ENCODE data around the gene LEAP2. TPM values are rescaled to one million over a fixed set of nuclear protein-coding genes. Genes with fewer than 3 reads are reported as not detected.

The LEAP2 gene, protein sequence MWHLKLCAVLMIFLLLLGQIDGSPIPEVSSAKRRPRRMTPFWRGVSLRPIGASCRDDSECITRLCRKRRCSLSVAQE
- total RNA-seq (1 to 10 TPM in 1 of 2 donors, under 1 TPM in 1; 0.79 to 1.8 TPM), polyA plus RNA-seq (ENCODE audit: insufficient read length in 2 of 2) (1 to 10 TPM; 3.2 to 3.5 TPM)
- long read RNA-seq, donor 1: 0 reads
- long read RNA-seq, donor 2: 0 reads
- long read RNA-seq, donor 3, partial matches to known transcripts: 0 of 1 reads
- long read RNA-seq, donor 3, other reads (novel, unspliced or antisense): 0 of 1 reads
- long read RNA-seq, donor 4, partial matches to known transcripts: 0 of 4 reads
- long read RNA-seq, donor 4, other reads (novel, unspliced or antisense): 0 of 4 reads

- peaks cover 16% of the 10 kb centered on the region for H3K36me3 ChIP-seq (ENCODE audit: control insufficient read depth, insufficient read depth, low read length)
Observed at GRCh38 chr5:132873119-132873929, at the start of gene LEAP2. Gene LEAP2, plus strand, starts transcription at chr5:132873668. Its CDS starts 27 bp downstream, at chr5:132873695.

DNA sequence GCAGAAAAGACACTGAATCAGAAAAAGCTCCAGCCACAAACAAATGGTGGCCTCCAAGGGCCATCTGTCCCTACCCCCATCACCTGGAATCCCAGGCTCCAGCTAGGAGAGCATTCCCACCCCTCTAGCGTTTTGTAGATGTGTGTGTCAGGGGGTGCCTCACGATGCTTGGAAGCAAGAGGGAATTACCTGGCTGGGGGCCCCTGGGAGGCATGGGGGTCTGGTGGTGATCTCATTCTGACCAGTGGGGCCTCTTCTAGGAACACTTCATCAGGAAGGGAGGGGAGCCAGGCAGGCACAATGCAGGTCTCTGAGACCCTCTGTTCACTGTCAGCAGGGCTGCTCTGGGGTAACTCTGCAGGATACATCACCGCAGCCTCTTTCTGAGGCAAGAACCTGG lies 49.0 kb upstream of the LEAP2 start:
- H3K4me1 ChIP-seq (ENCODE audit: control insufficient read depth, insufficient read depth, low read length): peaks cover 68% of the 10 kb centered on the region
- 97% methylated on average over 3 of the region's 3 CpGs for whole genome bisulfite sequencing (ENCODE audit: insufficient coverage)
- H3K27me3 ChIP-seq (ENCODE audit: control insufficient read depth, insufficient read depth, low read length): peaks cover 46% of the 10 kb centered on the region

More at GRCh38 chr5:132873119-132873929, at the start of gene LEAP2:
- Histone ChIP-seq H3K4me1 (ENCODE audit: control insufficient read depth, insufficient read depth, low read length) (peaks cover 4% of the 10 kb centered on the region), H3K4me3 (ENCODE audit: low read depth, low read length) (no peak within 1 kb of the TSS), H3K27me3 (ENCODE audit: control insufficient read depth, insufficient read depth, low read length) (no peaks in the 10 kb centered on the region), H3K9me3 (ENCODE audit: control insufficient read depth, insufficient read depth, low read length) (no peaks in the 10 kb centered on the region), H3K27ac (ENCODE audit: low read depth, low read length) (no peak within 1 kb of the TSS)
- no peak for DNase-seq (ENCODE audit: low read depth in 4 of 6, low spot score in 6 of 6)
- 84% methylated on average over 4 of the region's 6 CpGs for WGBS (ENCODE audit: insufficient coverage)

GRCh38 chr5:132825033-132825833 lies 48.2 kb upstream of the LEAP2 start:
- Histone ChIP-seq H3K4me3 (ENCODE audit: low read depth, low read length) (no peak overlapping the region), H3K36me3 (ENCODE audit: control insufficient read depth, insufficient read depth, low read length) (peaks cover 10% of the 10 kb centered on the region), H3K4me1 (ENCODE audit: control insufficient read depth, insufficient read depth, low read length) (peaks cover 65% of the 10 kb centered on the region), H3K27ac (ENCODE audit: low read depth, low read length) (no peak overlapping the region), H3K27me3 (ENCODE audit: control insufficient read depth, insufficient read depth, low read length) (peaks cover 52% of the 10 kb centered on the region), H3K9me3 (ENCODE audit: control insufficient read depth, insufficient read depth, low read length) (no peaks in the 10 kb centered on the region)
- WGBS (ENCODE audit: insufficient coverage): 26% methylated on average over 71 of the region's 71 CpGs
- peak in 1 of 6 donors; percentile 41 for DNase-seq (ENCODE audit: low read depth in 4 of 6, low spot score in 6 of 6)

More for the DNA sequence above, 49.0 kb upstream of the LEAP2 start:
- Histone ChIP-seq H3K4me3 (ENCODE audit: low read depth, low read length) (no peak overlapping the region), H3K27ac (ENCODE audit: low read depth, low read length) (no peak overlapping the region), H3K9me3 (ENCODE audit: control insufficient read depth, insufficient read depth, low read length) (no peaks in the 10 kb centered on the region), H3K36me3 (ENCODE audit: control insufficient read depth, insufficient read depth, low read length) (peaks cover 10% of the 10 kb centered on the region)
- no peak for DNase-seq (ENCODE audit: low read depth in 4 of 6, low spot score in 6 of 6)

DNA sequence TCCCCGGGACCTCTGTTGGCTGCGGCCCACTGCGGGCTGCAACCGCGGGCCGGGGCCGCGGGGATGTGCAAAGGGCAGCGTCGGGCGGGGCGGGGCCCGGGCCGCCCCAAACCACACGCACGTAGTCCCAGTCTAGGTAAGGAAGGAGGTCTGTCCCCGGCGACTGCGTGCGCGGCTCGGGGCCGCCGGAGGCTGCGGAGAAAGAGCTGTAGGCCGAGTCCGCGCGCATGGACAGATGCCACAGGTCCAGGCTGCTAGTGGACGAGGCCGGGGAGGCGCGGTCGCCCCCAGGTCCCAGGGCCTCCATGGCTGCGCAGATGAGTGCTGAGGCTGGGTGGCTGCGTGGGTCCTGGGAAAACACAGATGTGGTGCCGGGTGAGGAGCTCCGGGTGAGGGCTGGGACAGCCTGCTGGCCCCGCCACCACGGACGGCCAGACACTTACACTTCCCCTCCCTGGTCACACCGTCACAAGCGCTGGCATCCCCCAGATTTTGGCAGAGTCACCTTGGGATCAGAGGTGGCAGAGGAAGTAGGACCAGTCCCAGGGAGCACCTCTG lies 47.6 kb upstream of the LEAP2 start:
- WGBS (ENCODE audit: insufficient coverage): 13% methylated on average over 33 of the region's 43 CpGs

GRCh38 chr5:132826424-132827082 lies 46.9 kb upstream of the LEAP2 start:
- 72% methylated on average over 4 of the region's 6 CpGs for WGBS (ENCODE audit: insufficient coverage)
- Histone ChIP-seq H3K4me1 (ENCODE audit: control insufficient read depth, insufficient read depth, low read length) (peaks cover 62% of the 10 kb centered on the region), H3K36me3 (ENCODE audit: control insufficient read depth, insufficient read depth, low read length) (peaks cover 10% of the 10 kb centered on the region), H3K9me3 (ENCODE audit: control insufficient read depth, insufficient read depth, low read length) (no peaks in the 10 kb centered on the region), H3K27me3 (ENCODE audit: control insufficient read depth, insufficient read depth, low read length) (peaks cover 62% of the 10 kb centered on the region), H3K27ac (ENCODE audit: low read depth, low read length) (no peak overlapping the region), H3K4me3 (ENCODE audit: low read depth, low read length) (no peak overlapping the region)
- no peak for DNase-seq (ENCODE audit: low read depth in 4 of 6, low spot score in 6 of 6)

More for the DNA sequence above, 47.6 kb upstream of the LEAP2 start:
- Histone ChIP-seq H3K4me3 (ENCODE audit: low read depth, low read length) (no peak overlapping the region), H3K27me3 (ENCODE audit: control insufficient read depth, insufficient read depth, low read length) (peaks cover 55% of the 10 kb centered on the region), H3K36me3 (ENCODE audit: control insufficient read depth, insufficient read depth, low read length) (peaks cover 10% of the 10 kb centered on the region), H3K9me3 (ENCODE audit: control insufficient read depth, insufficient read depth, low read length) (no peaks in the 10 kb centered on the region), H3K27ac (ENCODE audit: low read depth, low read length) (no peak overlapping the region), H3K4me1 (ENCODE audit: control insufficient read depth, insufficient read depth, low read length) (peaks cover 62% of the 10 kb centered on the region)
- no peak for DNase-seq (ENCODE audit: low read depth in 4 of 6, low spot score in 6 of 6)

DNA sequence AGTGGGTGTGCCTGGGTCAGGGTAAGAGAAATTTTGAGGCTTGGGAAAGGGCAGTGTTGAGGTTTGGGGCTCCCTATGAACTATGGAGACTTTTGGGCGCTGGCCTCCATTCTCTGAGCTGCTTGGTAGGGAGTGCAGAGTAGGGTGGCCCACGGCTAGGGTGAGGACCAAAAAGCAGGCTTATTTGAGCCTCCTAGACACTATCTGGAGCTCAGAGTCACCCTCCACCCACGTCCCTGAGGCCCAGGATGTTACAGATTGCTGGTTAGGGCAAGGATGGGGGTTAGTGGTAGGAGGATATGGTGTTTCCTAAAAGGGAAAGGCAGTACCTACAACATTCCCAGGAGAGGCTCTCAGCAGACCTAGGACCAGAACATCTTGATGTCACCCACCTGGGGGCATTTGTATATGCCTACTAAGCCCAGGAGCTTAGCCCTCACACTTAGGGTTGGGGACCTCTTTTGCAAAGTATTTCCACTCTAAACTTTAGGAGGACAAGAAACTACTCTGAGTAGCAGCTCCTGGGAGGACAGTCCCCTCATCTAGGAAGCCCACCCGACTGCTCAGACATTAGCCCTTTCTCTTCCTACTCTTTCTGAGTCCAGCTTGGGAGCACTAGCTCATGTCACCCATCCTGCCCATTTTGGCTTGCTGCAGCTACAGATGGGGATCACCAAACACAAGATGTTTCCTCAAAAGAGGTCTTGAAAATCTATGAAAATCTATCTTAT lies 45.4 kb upstream of the LEAP2 start:
- Histone ChIP-seq H3K4me3 (ENCODE audit: low read depth, low read length) (no peak overlapping the region), H3K27me3 (ENCODE audit: control insufficient read depth, insufficient read depth, low read length) (peaks cover 62% of the 10 kb centered on the region), H3K4me1 (ENCODE audit: control insufficient read depth, insufficient read depth, low read length) (peaks cover 51% of the 10 kb centered on the region), H3K9me3 (ENCODE audit: control insufficient read depth, insufficient read depth, low read length) (no peaks in the 10 kb centered on the region), H3K36me3 (ENCODE audit: control insufficient read depth, insufficient read depth, low read length) (peaks cover 5% of the 10 kb centered on the region), H3K27ac (ENCODE audit: low read depth, low read length) (no peak overlapping the region)
- 91% methylated on average over 3 of the region's 4 CpGs for WGBS (ENCODE audit: insufficient coverage)
- DNase-seq (ENCODE audit: low read depth in 4 of 6, low spot score in 6 of 6): no peak

GRCh38 chr5:132828846-132829494 lies 44.5 kb upstream of the LEAP2 start:
- DNase-seq (ENCODE audit: low read depth in 4 of 6, low spot score in 6 of 6): no peak
- H3K4me1 ChIP-seq (ENCODE audit: control insufficient read depth, insufficient read depth, low read length): peaks cover 43% of the 10 kb centered on the region
- no peak overlapping the region for H3K4me3 ChIP-seq (ENCODE audit: low read depth, low read length)
- H3K27ac ChIP-seq (ENCODE audit: low read depth, low read length): no peak overlapping the region
- peaks cover 61% of the 10 kb centered on the region for H3K27me3 ChIP-seq (ENCODE audit: control insufficient read depth, insufficient read depth, low read length)
- peaks cover 5% of the 10 kb centered on the region for H3K36me3 ChIP-seq (ENCODE audit: control insufficient read depth, insufficient read depth, low read length)
- 68% methylated on average over 4 of the region's 4 CpGs for WGBS (ENCODE audit: insufficient coverage)
- H3K9me3 ChIP-seq (ENCODE audit: control insufficient read depth, insufficient read depth, low read length): no peaks in the 10 kb centered on the region

DNA sequence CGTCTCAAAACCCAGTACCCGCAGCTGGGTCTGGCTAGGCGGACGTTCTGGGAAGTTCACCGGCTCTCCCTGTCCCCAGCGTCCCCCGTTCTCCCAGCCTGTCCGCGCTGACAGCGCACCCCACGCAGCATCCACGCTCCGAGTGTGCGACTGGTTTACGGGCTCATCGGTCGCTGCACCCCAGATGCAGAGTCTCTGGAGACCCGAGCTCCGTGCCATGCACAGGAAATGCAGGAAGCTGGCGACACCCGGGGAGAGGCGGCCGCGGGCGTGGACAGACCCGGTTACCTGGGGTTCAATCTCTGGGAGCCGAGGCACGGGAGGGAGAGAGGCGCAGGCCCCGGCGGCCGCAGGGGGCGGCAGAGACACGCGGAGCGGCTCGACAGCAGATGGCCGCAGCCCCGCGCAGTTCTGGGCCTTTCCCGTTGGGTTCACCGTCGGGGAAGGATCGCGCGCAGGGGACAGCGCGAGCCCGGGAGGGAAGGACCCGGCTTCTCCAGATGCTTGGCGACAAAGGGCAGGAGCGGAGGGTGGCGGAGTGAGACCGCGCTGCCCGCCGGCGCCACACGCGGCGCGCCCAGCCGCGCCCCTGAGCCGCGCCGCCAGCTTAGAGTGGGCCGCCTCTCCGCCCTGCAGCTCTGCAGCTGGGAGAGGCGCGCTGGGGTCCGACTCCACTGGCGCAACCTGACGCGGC lies 43.6 kb upstream of the LEAP2 start:
- Histone ChIP-seq H3K27me3 (ENCODE audit: control insufficient read depth, insufficient read depth, low read length) (peaks cover 53% of the 10 kb centered on the region), H3K36me3 (ENCODE audit: control insufficient read depth, insufficient read depth, low read length) (peaks cover 5% of the 10 kb centered on the region), H3K4me3 (ENCODE audit: low read depth, low read length) (peak overlapping the region; percentile 45), H3K27ac (ENCODE audit: low read depth, low read length) (peak overlapping the region; percentile 15), H3K4me1 (ENCODE audit: control insufficient read depth, insufficient read depth, low read length) (peaks cover 38% of the 10 kb centered on the region), H3K9me3 (ENCODE audit: control insufficient read depth, insufficient read depth, low read length) (no peaks in the 10 kb centered on the region)
- WGBS (ENCODE audit: insufficient coverage): 4% methylated on average over 75 of the region's 75 CpGs
- peak in 2 of 6 donors; percentile 85 to 88 for DNase-seq (ENCODE audit: low read depth in 4 of 6, low spot score in 6 of 6)
